Esophagus squamous epithelium (tissue), 5 donors: ENCODE results near the gene SPR. TPM values are rescaled to one million over a fixed set of nuclear protein-coding genes. Genes with fewer than 3 reads are reported as not detected.

Experiments used
- DNase-seq: peaks from one replicate; lab custom pipeline; 2025; lab: John Stamatoyannopoulos, UW
- H3K27ac ChIP-seq, 4 donors: fragments of 200-600 bp; sonication (generic); one replicate each; pipeline ENCODE4 v1.5.1; 2016 to 2019; ENCODE audit warnings: mild to moderate bottlenecking in 1 of 4
- H3K27me3 ChIP-seq, 4 donors: fragments of 200-600 bp; sonication (generic); 1 replicate in 3 of 4; 2 replicates in 1 of 4; pipeline versions ENCODE4 v1.5.1 to v1.6.0; 2017 to 2021; ENCODE audit warnings: antibody characterized with exemption in 1 of 4
- H3K36me3 ChIP-seq, 3 donors: fragments of 200-600 bp; sonication (generic); one replicate each; pipeline ENCODE4 v1.5.1; 2016 to 2019
- H3K4me1 ChIP-seq, 3 donors: fragments of 200-600 bp; sonication (generic); one replicate each; pipeline ENCODE4 v1.5.1; 2017 to 2019
- H3K4me3 ChIP-seq, 4 donors: fragments of 200-600 bp; sonication (generic); 1 replicate in 3 of 4; 2 replicates in 1 of 4; pipeline ENCODE4 v1.5.1; 2016 to 2019; ENCODE audit warnings: mild to moderate bottlenecking in 2 of 4, moderate library complexity in 1 of 4
- H3K9me3 ChIP-seq, 3 donors: fragments of 200-600 bp; sonication (generic); one replicate each; pipeline ENCODE4 v1.5.1; 2016 to 2019
- POLR2A ChIP-seq, 4 donors: fragments of 450-650 bp; IDR thresholded peaks; one replicate each; pipeline ENCODE4 v1.6.1; 2017; ENCODE audit warnings: antibody characterized with exemption in 4 of 4, mild to moderate bottlenecking in 4 of 4, moderate library complexity in 3 of 4
- WGBS, 2 donors: methylation state at CpG; one replicate each; pipeline ENCODE4 v1.1.5; 2018; 5-methylcytosine and 5-hydroxymethylcytosine counted together
- intact Hi-C: fragments of 100-400 bp; cut with DNase I; formaldehyde crosslinking; loops from one replicate; pipeline ENCODE4 v1.15.0; 2022
- total RNA-seq, 4 donors: library from RNA; depleted of rRNA; stranded (reverse); fragments of >200 nt; gene quantifications; one replicate each; pipeline ENCODE4 v1.1.0, GENCODE V29; 2016
- TF ChIP-seq, protein P1 (sequence below), 6 experiments: fragments of 450-650 bp in 4 of 6; fragments of 200-600 bp in 2 of 6; sonication (generic) in 2 of 6; IDR thresholded peaks; one replicate each; pipeline ENCODE4 v1.5.1; 2016 to 2019; ENCODE audit warnings: antibody characterized with exemption in 6 of 6, mild to moderate bottlenecking in 4 of 6, moderate library complexity in 4 of 6
- donor health status: DM: yes; HTN: yes; CAD: no.

Gene SPR
- total RNA-seq, 4 donors from 2014 or later: 16.6 to 30.9 (median 22.8) TPM

- H3K4me1 ChIP-seq: peaks cover 0 to 14% (median 0%) of the 10 kb centered on the region in 3 donors
- WGBS, 2 donors: 75 to 78% methylated on average over 5 to 8 of the region's 14 CpGs
- no peaks in the 10 kb centered on the region for H3K9me3 ChIP-seq
- H3K4me3 ChIP-seq: no peak overlapping the region
- H3K27ac ChIP-seq: no peak overlapping the region
- intact Hi-C loops: no loop called here
- no peaks in the 10 kb centered on the region for H3K36me3 ChIP-seq
- TF ChIP-seq, protein P1, sequence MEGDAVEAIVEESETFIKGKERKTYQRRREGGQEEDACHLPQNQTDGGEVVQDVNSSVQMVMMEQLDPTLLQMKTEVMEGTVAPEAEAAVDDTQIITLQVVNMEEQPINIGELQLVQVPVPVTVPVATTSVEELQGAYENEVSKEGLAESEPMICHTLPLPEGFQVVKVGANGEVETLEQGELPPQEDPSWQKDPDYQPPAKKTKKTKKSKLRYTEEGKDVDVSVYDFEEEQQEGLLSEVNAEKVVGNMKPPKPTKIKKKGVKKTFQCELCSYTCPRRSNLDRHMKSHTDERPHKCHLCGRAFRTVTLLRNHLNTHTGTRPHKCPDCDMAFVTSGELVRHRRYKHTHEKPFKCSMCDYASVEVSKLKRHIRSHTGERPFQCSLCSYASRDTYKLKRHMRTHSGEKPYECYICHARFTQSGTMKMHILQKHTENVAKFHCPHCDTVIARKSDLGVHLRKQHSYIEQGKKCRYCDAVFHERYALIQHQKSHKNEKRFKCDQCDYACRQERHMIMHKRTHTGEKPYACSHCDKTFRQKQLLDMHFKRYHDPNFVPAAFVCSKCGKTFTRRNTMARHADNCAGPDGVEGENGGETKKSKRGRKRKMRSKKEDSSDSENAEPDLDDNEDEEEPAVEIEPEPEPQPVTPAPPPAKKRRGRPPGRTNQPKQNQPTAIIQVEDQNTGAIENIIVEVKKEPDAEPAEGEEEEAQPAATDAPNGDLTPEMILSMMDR (IDR thresholded peaks at IDR 0.05): no peak
- no peak for TF ChIP-seq POLR2A (IDR thresholded peaks at IDR 0.05)
- DNase-seq: no peak
- peaks cover 5 to 95% (median 7%) of the 10 kb centered on the region in 4 donors for H3K27me3 ChIP-seq
Observed at GRCh38 chr2:72931280-72931910, 44.2 kb downstream of the SPR start.

GRCh38 chr2:72932045-72932740 is 45.0 kb downstream of the SPR start:
- H3K4me1 ChIP-seq: peaks cover 0 to 22% (median 5%) of the 10 kb centered on the region in 3 donors
- TF ChIP-seq, protein P1 (IDR thresholded peaks at IDR 0.05): no peak
- no peak for TF ChIP-seq POLR2A (IDR thresholded peaks at IDR 0.05)
- DNase-seq: no peak
- peaks cover 0 to 87% (median 2%) of the 10 kb centered on the region in 4 donors for H3K27me3 ChIP-seq
- 50 to 60% methylated on average over 4 to 5 of the region's 5 CpGs for WGBS, 2 donors
- no peaks in the 10 kb centered on the region for H3K36me3 ChIP-seq
- H3K9me3 ChIP-seq: no peaks in the 10 kb centered on the region
- intact Hi-C loops: no loop called here
- no peak overlapping the region for H3K27ac ChIP-seq
- H3K4me3 ChIP-seq: no peak overlapping the region

GRCh38 chr2:72932805-72933204 is 45.6 kb downstream of the SPR start:
- intact Hi-C loops: no loop called here
- WGBS, 2 donors: no CpG with 5 or more reads among the region's 4 CpGs
- no peaks in the 10 kb centered on the region for H3K9me3 ChIP-seq
- no peak for DNase-seq
- no peak overlapping the region for H3K27ac ChIP-seq
- H3K4me1 ChIP-seq: peaks cover 0 to 28% (median 6%) of the 10 kb centered on the region in 3 donors
- TF ChIP-seq POLR2A (IDR thresholded peaks at IDR 0.05): no peak
- TF ChIP-seq, protein P1 (IDR thresholded peaks at IDR 0.05): no peak
- peaks cover 0 to 81% (median 2%) of the 10 kb centered on the region in 4 donors for H3K27me3 ChIP-seq
- no peak overlapping the region for H3K4me3 ChIP-seq
- no peaks in the 10 kb centered on the region for H3K36me3 ChIP-seq

- H3K4me1 ChIP-seq: peaks cover 0 to 30% (median 6%) of the 10 kb centered on the region in 3 donors
- H3K36me3 ChIP-seq: no peaks in the 10 kb centered on the region
- intact Hi-C loops: no loop called here
- no peak overlapping the region for H3K4me3 ChIP-seq
- no peak overlapping the region for H3K27ac ChIP-seq
- no peak for DNase-seq
- no peak for TF ChIP-seq POLR2A (IDR thresholded peaks at IDR 0.05)
- TF ChIP-seq, protein P1 (IDR thresholded peaks at IDR 0.05): no peak
- H3K27me3 ChIP-seq: peaks cover 0 to 77% (median 2%) of the 10 kb centered on the region in 4 donors
- H3K9me3 ChIP-seq: no peaks in the 10 kb centered on the region
- WGBS, 2 donors: 81% methylated on average over 5 of the region's 5 CpGs; no CpG with 5 or more reads in 1 of the 2 donors
Observed at GRCh38 chr2:72933207-72933606, 46.0 kb downstream of the SPR start.

DNA sequence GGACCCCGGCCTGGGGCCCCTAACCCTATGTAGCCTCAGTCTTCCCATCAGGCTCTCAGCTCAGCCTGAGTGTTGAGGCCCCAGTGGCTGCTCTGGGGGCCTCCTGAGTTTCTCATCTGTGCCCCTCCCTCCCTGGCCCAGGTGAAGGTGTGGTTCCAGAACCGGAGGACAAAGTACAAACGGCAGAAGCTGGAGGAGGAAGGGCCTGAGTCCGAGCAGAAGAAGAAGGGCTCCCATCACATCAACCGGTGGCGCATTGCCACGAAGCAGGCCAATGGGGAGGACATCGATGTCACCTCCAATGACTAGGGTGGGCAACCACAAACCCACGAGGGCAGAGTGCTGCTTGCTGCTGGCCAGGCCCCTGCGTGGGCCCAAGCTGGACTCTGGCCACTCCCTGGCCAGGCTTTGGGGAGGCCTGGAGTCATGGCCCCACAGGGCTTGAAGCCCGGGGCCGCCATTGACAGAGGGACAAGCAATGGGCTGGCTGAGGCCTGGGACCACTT is 46.5 kb downstream of the SPR start:
- TF ChIP-seq, protein P1 (IDR thresholded peaks at IDR 0.05): no peak
- no peak for TF ChIP-seq POLR2A (IDR thresholded peaks at IDR 0.05)
- intact Hi-C loops: no loop called here
- Histone ChIP-seq H3K9me3 (no peaks in the 10 kb centered on the region), H3K27me3 (peaks cover 0 to 72% (median 0%) of the 10 kb centered on the region in 4 donors), H3K27ac (no peak overlapping the region), H3K36me3 (no peaks in the 10 kb centered on the region), H3K4me1 (peaks cover 0 to 30% (median 6%) of the 10 kb centered on the region in 3 donors), H3K4me3 (no peak overlapping the region)
- WGBS, 2 donors: 86 to 91% methylated on average over 1 to 4 of the region's 12 CpGs
- DNase-seq: no peak
